GM23248 (cell line): ENCODE measurements around the gene PLAAT1. TPM values are rescaled to one million over a fixed set of nuclear protein-coding genes. Genes with fewer than 3 reads are reported as not detected.

Source experiments
- DNase-seq: peaks from one replicate; pipeline ENCODE4 v3.0.0-alpha.2; 2015
- H2AFZ ChIP-seq: fragments of 200-600 bp; sonication (generic); 2 replicates; pipeline ENCODE4 v1.6.1; 2016; ENCODE audit warnings: antibody characterized with exemption
- H3F3A ChIP-seq: fragments of 200-600 bp; sonication (generic); 2 replicates; pipeline ENCODE4 v1.6.1; 2016; ENCODE audit warnings: mild to moderate bottlenecking, antibody characterized with exemption, mixed run types; ENCODE audit not compliant: insufficient read depth
- H3K27ac ChIP-seq: fragments of 200-600 bp; sonication (generic); 2 replicates; pipeline ENCODE4 v1.5.1; 2016; ENCODE audit warnings: mild to moderate bottlenecking
- H3K27me3 ChIP-seq: fragments of 200-600 bp; sonication (generic); replicated peaks from 2 replicates; pipeline ENCODE4 v1.6.1; 2016; ENCODE audit warnings: mild to moderate bottlenecking; ENCODE audit not compliant: insufficient read depth
- H3K36me3 ChIP-seq: fragments of 200-600 bp; sonication (generic); 2 replicates; pipeline ENCODE4 v1.6.1; 2016; ENCODE audit warnings: low read depth, mild to moderate bottlenecking
- H3K4me1 ChIP-seq: fragments of 200-600 bp; sonication (generic); 2 replicates; pipeline ENCODE4 v1.6.1; 2016; ENCODE audit warnings: mild to moderate bottlenecking; ENCODE audit not compliant: insufficient read depth
- H3K4me2 ChIP-seq: fragments of 200-600 bp; sonication (generic); one replicate; pipeline ENCODE4 v1.6.1; 2016; ENCODE audit warnings: mild to moderate bottlenecking; ENCODE audit not compliant: unreplicated experiment
- H3K4me3 ChIP-seq: fragments of 200-600 bp; sonication (generic); 2 replicates; pipeline ENCODE4 v1.5.1; 2016; ENCODE audit warnings: mild to moderate bottlenecking
- H3K79me2 ChIP-seq: fragments of 200-600 bp; sonication (generic); 2 replicates; pipeline ENCODE4 v1.6.1; 2016; ENCODE audit warnings: mild to moderate bottlenecking; ENCODE audit not compliant: insufficient read depth
- H3K9ac ChIP-seq: fragments of 200-600 bp; sonication (generic); 2 replicates; pipeline ENCODE4 v1.6.1; 2016; ENCODE audit warnings: mild to moderate bottlenecking
- H3K9me2 ChIP-seq: fragments of 200-600 bp; sonication (generic); 2 replicates; pipeline ENCODE4 v1.6.1; 2016; ENCODE audit warnings: mixed run types, mild to moderate bottlenecking, moderate library complexity; ENCODE audit not compliant: insufficient read depth
- H3K9me3 ChIP-seq: fragments of 200-600 bp; sonication (generic); one replicate; pipeline ENCODE4 v1.6.1; 2017; ENCODE audit warnings: low read depth
- H4K20me1 ChIP-seq: fragments of 200-600 bp; sonication (generic); 2 replicates; pipeline ENCODE4 v1.6.0; 2016; ENCODE audit not compliant: insufficient read depth
- EZH2 ChIP-seq: fragments of 200-600 bp; sonication (generic); IDR thresholded peaks from 2 replicates; pipeline ENCODE4 v1.6.1; 2018; ENCODE audit warnings: antibody characterized with exemption, mild to moderate bottlenecking; ENCODE audit not compliant: insufficient read depth, poor library complexity, severe bottlenecking
- EZH2phosphoT487 ChIP-seq: fragments of 200-600 bp; sonication (generic); IDR thresholded peaks from 2 replicates; pipeline ENCODE4 v1.6.1; 2018; ENCODE audit warnings: antibody characterized with exemption, moderate library complexity, mild to moderate bottlenecking, low read depth; ENCODE audit not compliant: insufficient read depth
- WGBS, 2 experiments: methylation state at CpG; one replicate each; pipeline ENCODE4 v1.1.6; 2015 to 2017; ENCODE audit warnings: low lambda C conversion rate in 2 of 2, low coverage in 1 of 2; ENCODE audit errors: missing lambda C conversion rate in 2 of 2; 5-methylcytosine and 5-hydroxymethylcytosine counted together
- in situ Hi-C: fragments of 300-500 bp; cut with MboI; formaldehyde crosslinking; loops from 2 replicates; pipeline ENCODE4 v1.15.0; 2020
- polyA plus RNA-seq: library from polyadenylated mRNA; unstranded; fragments of >200 nt; fragmentation: Nextera tagmentation; extraction: Ambion mirVana; gene quantifications from 2 replicates; pipeline ENCODE4 v1.2.1, GENCODE V29; 2016
- total RNA-seq: library from RNA; depleted of rRNA; stranded (reverse); fragments of >200 nt; shearing (Covaris generic); gene quantifications from 2 replicates; pipeline ENCODE4 v1.2.3, GENCODE V29; 2014

PLAAT1 gene
- total and polyA plus RNA-seq, 2 experiments from 2014 or later = not detected

DNA sequence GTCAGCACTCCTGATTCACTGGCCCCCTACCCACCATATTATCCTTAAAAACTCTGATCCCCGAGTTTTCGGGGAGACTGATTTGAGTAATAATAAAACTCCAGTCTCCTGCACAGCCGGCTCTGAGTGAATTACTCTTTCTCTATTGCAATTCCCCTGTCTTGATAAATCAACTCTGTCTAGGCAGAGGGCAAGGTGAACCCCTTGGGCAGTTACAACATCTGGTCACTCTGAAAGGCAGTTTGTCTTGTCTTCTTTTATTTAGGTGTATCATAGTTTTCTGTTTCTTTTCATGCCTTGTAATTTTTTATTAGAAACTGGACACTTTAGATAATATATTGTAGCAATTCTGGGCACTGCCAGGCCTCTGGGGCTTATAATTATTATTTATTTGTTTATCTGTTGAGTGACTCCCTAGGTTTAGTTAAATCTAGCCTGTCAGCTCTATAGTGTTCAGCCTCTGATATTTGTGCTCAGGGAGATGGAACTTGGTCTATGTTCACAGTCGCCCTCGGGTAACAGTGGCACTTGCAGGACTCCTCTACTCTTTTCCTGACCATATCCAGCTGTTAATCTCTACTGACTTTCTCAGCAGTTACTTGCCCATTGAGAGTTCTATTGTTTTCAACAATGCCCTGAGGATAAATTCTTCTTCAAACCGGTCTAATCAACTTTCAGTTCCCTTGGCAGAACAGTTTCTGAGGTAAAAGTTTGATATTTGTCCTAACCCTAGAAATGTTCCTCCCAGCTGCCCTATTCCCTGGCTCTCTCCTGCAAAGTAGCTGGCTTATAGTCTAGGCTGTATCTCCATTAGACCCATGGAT is 15.5 kb upstream of the PLAAT1 start:
- Histone ChIP-seq H3K9ac (no peak overlapping the region), H2AFZ (no peak overlapping the region), H3K4me3 (no peak overlapping the region), H3K27ac (no peak overlapping the region), H3F3A (no peaks in the 10 kb centered on the region), H3K9me2 (no peaks in the 10 kb centered on the region), H3K79me2 (no peaks in the 10 kb centered on the region), H3K4me2 (no peak overlapping the region), H3K9me3 (no peaks in the 10 kb centered on the region), H3K36me3 (no peaks in the 10 kb centered on the region), H3K4me1 (no peaks in the 10 kb centered on the region), H4K20me1 (no peaks in the 10 kb centered on the region), H3K27me3 (no peaks in the 10 kb centered on the region; the same call in 1 of the 2 replicates)
- 37 to 41% methylated on average over 6 of the region's 6 CpGs for WGBS, 2 experiments
- in situ Hi-C loops = no loop called here
- TF ChIP-seq EZH2phosphoT487 = no peak
- TF ChIP-seq EZH2 = no peak
- no peak for DNase-seq

DNA sequence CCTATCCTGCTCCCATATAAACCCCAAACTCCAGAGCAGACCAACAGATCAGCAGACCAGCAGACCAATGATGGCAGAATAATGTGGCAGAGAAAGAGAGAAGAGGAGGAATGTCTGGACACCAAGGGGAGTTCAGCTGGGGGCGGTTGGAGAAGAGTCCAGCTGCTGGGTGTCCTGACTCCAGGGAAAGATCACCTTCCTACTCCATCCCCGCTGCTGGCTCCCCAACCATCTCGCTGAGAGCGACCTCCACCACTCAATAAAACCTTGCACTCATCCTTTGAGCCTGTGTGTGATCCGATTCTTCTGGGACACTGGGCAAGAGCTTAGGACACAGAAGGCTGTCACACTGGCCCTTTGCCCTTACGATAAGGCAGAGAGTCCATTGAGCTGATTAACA is 12.8 kb upstream of the PLAAT1 start:
- TF ChIP-seq EZH2phosphoT487 (no peak), EZH2 (no peak)
- no peak overlapping the region for H3K9ac ChIP-seq
- H3K9me3 ChIP-seq = no peaks in the 10 kb centered on the region
- no peak overlapping the region for H3K4me2 ChIP-seq
- no peaks in the 10 kb centered on the region for H3K4me1 ChIP-seq
- H3K4me3 ChIP-seq = no peak overlapping the region
- no peaks in the 10 kb centered on the region for H3K36me3 ChIP-seq
- H4K20me1 ChIP-seq = no peaks in the 10 kb centered on the region
- no peaks in the 10 kb centered on the region for H3K9me2 ChIP-seq
- H2AFZ ChIP-seq = no peak overlapping the region
- H3K27me3 ChIP-seq = no peaks in the 10 kb centered on the region; the same call in 1 of the 2 replicates
- no peaks in the 10 kb centered on the region for H3F3A ChIP-seq
- no peaks in the 10 kb centered on the region for H3K79me2 ChIP-seq
- H3K27ac ChIP-seq = no peak overlapping the region
- 25 to 30% methylated on average over 6 of the region's 6 CpGs for WGBS, 2 experiments
- in situ Hi-C loops = no loop called here
- no peak for DNase-seq

DNA sequence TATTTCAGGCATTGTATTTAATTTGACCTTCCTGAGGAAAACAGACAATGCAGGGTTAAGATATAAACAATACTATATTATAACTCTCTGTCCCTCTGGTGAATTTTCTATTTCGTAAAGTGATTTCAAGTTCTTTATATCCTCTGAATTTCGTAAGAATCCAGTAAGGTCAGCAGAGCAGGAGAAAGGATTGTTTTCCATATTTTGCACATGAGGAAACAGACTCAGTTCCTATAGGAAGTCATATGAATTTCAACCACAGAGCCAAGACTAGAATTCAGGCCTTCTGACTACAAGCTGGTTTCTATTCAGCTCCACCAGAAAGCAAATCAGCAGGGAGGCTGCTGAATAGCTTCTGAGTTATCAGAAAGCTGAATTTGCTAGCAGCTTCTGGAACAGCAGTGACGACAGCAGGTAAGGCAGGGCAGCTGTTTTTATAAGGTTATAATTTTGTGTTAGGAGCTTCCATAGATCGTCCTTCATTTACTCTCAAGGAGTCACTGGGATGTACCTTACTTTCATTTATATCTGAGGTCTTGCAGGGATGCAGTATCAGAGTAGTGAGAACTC is 11.1 kb upstream of the PLAAT1 start:
- in situ Hi-C loops = no loop called here
- Histone ChIP-seq H3K4me2 (no peak overlapping the region), H3F3A (no peaks in the 10 kb centered on the region), H3K9me2 (no peaks in the 10 kb centered on the region), H3K9ac (no peak overlapping the region), H3K4me1 (no peaks in the 10 kb centered on the region), H3K27ac (no peak overlapping the region), H3K79me2 (no peaks in the 10 kb centered on the region), H3K4me3 (no peak overlapping the region), H2AFZ (no peak overlapping the region), H3K36me3 (no peaks in the 10 kb centered on the region), H3K9me3 (no peaks in the 10 kb centered on the region), H3K27me3 (no peaks in the 10 kb centered on the region; the same call in 1 of the 2 replicates), H4K20me1 (no peaks in the 10 kb centered on the region)
- 19 to 23% methylated on average over 4 of the region's 4 CpGs for WGBS, 2 experiments
- DNase-seq = no peak
- no peak for TF ChIP-seq EZH2

DNA sequence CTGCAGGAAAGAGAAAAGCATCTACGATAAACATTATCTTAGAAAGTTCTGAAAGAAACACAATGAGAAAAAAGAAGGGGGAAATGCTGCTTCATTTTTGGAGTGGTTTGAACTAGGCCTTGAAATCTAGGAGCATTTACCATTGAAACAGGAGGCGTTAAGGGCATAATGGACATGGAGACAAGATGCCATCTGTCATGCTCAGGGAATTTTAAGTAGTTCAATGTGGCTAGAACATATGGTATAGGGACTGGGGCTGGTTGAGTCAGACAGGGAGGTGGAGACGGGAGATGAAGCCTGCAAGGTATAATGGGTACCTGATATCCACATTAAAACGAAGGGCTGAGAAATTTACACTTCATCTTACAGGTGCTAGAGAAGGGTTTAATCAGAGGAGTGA is 10.4 kb upstream of the PLAAT1 start:
- Histone ChIP-seq H3K4me3 (no peak overlapping the region), H3K9me2 (no peaks in the 10 kb centered on the region), H3F3A (no peaks in the 10 kb centered on the region), H3K4me1 (no peaks in the 10 kb centered on the region), H3K79me2 (no peaks in the 10 kb centered on the region), H4K20me1 (no peaks in the 10 kb centered on the region), H3K36me3 (no peaks in the 10 kb centered on the region), H3K27me3 (no peaks in the 10 kb centered on the region; the same call in 1 of the 2 replicates), H3K9me3 (no peaks in the 10 kb centered on the region), H3K4me2 (no peak overlapping the region), H2AFZ (no peak overlapping the region), H3K27ac (no peak overlapping the region), H3K9ac (no peak overlapping the region)
- in situ Hi-C loops = no loop called here
- 27 to 41% methylated on average over 4 of the region's 4 CpGs for WGBS, 2 experiments
- TF ChIP-seq EZH2 = no peak
- no peak for TF ChIP-seq EZH2phosphoT487
- no peak for DNase-seq
